Measurements from ENCODE around the gene CLK2. TPM values are rescaled to one million over a fixed set of nuclear protein-coding genes. Genes with fewer than 3 reads are reported as not detected.

CLK2 gene
- total RNA-seq, 3 donors from 2014 or later = 43.7 to 51.7 (median 47.8) TPM

GRCh38 chr1:155286544-155286943 lies 13.2 kb upstream of the CLK2 start:
- H3K4me1 ChIP-seq (ENCODE audit: low read depth) = no peaks in the 10 kb centered on the region
- DNase-seq = no peak
- intact Hi-C loops (cut with DNase I, micrococcal nuclease) = no loop called here
- H3K9me3 ChIP-seq = no peaks in the 10 kb centered on the region
- ATAC-seq = no peak
- no peak for TF ChIP-seq CTCF (IDR thresholded peaks at IDR 0.05)
- H3K4me3 ChIP-seq = no peak overlapping the region
- H3K36me3 ChIP-seq (ENCODE audit: low read depth) = no peaks in the 10 kb centered on the region

DNA sequence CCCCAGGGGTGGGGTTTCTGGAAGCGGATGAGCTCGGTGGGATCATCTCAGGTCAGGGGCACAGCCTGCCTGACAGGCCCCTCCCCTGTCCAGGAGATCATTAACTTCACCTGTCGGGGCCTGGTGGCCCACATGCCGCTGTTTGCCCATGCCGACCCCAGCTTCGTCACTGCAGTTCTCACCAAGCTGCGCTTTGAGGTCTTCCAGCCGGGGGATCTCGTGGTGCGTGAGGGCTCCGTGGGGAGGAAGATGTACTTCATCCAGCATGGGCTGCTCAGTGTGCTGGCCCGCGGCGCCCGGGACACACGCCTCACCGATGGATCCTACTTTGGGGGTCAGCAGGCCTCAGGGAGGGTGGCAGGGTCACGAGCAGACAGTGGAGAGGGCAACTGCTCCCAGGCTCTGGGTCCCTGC lies 12.3 kb upstream of the CLK2 start:
- DNase-seq = no peak
- no peak for ATAC-seq
- Histone ChIP-seq H3K9me3 (no peaks in the 10 kb centered on the region), H3K36me3 (ENCODE audit: low read depth) (no peaks in the 10 kb centered on the region), H3K4me1 (ENCODE audit: low read depth) (no peaks in the 10 kb centered on the region), H3K4me3 (no peak overlapping the region)
- intact Hi-C loops (cut with DNase I, micrococcal nuclease) = no loop called here
- no peak for TF ChIP-seq CTCF (IDR thresholded peaks at IDR 0.05)

DNA sequence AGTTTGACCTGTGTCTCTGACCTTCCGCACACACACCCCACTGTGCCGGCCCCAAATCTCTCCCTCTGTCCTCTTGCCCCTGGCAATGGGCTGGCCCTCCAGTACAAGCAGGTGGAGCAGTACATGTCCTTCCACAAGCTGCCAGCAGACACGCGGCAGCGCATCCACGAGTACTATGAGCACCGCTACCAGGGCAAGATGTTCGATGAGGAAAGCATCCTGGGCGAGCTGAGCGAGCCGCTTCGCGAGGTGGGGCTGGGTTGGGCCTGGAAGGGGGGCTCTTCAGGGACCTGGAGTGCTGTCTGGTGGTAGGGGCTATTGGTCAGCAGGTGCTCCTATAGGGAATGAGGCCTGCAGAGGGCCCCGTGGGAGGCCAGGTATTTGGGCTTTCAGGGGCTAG lies 11.8 kb upstream of the CLK2 start:
- no peak for DNase-seq
- TF ChIP-seq CTCF (IDR thresholded peaks at IDR 0.05) = no peak
- no peak for ATAC-seq
- intact Hi-C loops (cut with DNase I, micrococcal nuclease) = no loop called here
- no peaks in the 10 kb centered on the region for H3K4me1 ChIP-seq (ENCODE audit: low read depth)
- no peaks in the 10 kb centered on the region for H3K9me3 ChIP-seq
- H3K36me3 ChIP-seq (ENCODE audit: low read depth) = no peaks in the 10 kb centered on the region
- H3K4me3 ChIP-seq = no peak overlapping the region

DNA sequence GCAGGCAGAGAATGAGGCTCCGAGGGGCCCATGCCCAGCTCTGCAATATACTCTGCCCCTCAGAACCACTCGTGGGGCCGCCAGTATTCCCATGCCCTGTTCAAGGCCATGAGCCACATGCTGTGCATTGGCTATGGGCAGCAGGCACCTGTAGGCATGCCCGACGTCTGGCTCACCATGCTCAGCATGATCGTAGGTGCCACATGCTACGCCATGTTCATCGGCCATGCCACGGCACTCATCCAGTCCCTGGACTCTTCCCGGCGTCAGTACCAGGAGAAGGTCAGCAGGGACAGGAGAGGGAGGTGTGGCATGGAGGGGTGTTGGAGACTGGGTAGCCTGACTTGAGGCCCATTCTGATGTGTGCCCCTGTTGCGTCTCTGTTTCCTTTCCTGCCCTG lies 11.2 kb upstream of the CLK2 start:
- no peaks in the 10 kb centered on the region for H3K36me3 ChIP-seq (ENCODE audit: low read depth)
- no peak overlapping the region for H3K4me3 ChIP-seq
- ATAC-seq (no peak), DNase-seq (no peak)
- H3K4me1 ChIP-seq (ENCODE audit: low read depth) = no peaks in the 10 kb centered on the region
- intact Hi-C loops (cut with DNase I, micrococcal nuclease) = no loop called here
- TF ChIP-seq CTCF (IDR thresholded peaks at IDR 0.05) = no peak
- no peaks in the 10 kb centered on the region for H3K9me3 ChIP-seq

GRCh38 chr1:155282488-155283091 lies 9.3 kb upstream of the CLK2 start:
- Histone ChIP-seq H3K9me3 (no peaks in the 10 kb centered on the region), H3K4me1 (ENCODE audit: low read depth) (peaks cover 4% of the 10 kb centered on the region), H3K4me3 (no peak overlapping the region), H3K36me3 (ENCODE audit: low read depth) (no peaks in the 10 kb centered on the region)
- DNase-seq = no peak
- ATAC-seq = no peak
- no peak for TF ChIP-seq CTCF (IDR thresholded peaks at IDR 0.05)
- intact Hi-C loops (cut with DNase I, micrococcal nuclease) = no loop called here

- H3K36me3 ChIP-seq (ENCODE audit: low read depth) = no peaks in the 10 kb centered on the region
- DNase-seq (no peak), ATAC-seq (no peak)
- TF ChIP-seq CTCF (IDR thresholded peaks at IDR 0.05) = no peak
- no peaks in the 10 kb centered on the region for H3K9me3 ChIP-seq
- intact Hi-C loops (cut with DNase I, micrococcal nuclease) = loop anchor here in 1 of 2 donors (10.0 kb wide), 1 partner anchor 46 kb away; the partner anchor contains the start of gene RUSC1
- no peak overlapping the region for H3K4me3 ChIP-seq
- peaks cover 8% of the 10 kb centered on the region for H3K4me1 ChIP-seq (ENCODE audit: low read depth)
Measured at GRCh38 chr1:155279268-155279667, 6.0 kb upstream of the CLK2 start.
